ENCODE data around the gene TMEM100.
A peak's percentile ranks its signal among the peaks of the same experiment; 100 is the strongest.

Gene TMEM100

DNA sequence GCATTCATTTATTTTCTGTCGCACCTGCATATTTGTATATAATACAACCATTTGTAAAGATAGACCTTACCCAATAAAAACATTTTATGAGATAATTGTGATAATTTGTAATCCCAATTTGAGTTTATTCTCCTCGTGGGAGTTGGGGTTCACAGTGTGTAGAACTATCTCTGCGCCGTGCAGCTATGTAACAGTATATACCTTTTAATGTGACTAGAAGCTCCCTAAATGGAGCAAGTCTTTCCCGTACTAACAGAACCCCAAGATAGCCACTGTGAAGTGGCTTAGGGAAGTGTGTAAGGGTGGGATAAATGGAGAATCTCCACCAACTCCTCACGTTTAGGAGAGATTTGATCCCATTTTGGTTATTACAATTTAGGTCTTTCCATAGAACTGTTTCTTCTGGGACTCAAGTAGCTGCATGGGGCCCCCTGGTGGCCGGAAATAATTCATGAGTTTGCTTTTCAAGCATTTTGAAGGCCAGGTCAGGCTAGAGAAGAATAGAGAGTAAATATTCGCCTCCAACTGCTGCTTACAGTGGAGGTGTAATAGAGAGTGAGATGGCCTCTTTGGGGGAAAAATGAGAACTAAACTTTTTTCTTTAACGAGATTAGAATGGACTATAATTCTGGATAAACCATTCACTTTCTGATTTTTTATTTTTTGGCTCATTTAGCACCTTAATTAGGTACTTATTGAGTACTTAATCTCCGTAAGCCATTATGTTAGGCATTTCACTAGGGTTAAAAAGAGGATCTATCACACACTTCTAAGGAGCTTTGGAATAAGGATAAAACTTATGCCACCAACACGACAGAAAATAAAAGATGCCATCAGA is 4.5 kb downstream of the TMEM100 start:
- DNase-seq = peak; percentile 83

DNA sequence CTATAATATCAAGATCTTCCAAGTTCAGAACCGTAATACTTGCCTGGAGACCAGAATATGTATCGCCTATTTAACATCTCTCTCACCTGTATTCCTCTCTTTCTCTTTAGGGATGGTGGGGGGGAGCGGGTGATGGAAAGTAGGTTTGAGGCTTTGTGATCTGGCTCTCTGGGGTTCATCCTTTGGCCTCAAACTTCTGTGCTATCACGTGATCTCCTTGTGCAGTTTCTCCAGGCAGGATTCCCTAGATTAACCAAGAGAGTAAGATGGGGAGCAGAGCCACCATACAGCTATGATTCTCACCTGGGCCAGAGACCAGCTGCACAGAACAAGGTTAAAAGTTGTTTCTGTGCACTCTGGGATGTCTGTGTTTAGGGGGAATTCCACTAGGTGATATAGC is 5.2 kb downstream of the TMEM100 start:
- no peak for DNase-seq

DNA sequence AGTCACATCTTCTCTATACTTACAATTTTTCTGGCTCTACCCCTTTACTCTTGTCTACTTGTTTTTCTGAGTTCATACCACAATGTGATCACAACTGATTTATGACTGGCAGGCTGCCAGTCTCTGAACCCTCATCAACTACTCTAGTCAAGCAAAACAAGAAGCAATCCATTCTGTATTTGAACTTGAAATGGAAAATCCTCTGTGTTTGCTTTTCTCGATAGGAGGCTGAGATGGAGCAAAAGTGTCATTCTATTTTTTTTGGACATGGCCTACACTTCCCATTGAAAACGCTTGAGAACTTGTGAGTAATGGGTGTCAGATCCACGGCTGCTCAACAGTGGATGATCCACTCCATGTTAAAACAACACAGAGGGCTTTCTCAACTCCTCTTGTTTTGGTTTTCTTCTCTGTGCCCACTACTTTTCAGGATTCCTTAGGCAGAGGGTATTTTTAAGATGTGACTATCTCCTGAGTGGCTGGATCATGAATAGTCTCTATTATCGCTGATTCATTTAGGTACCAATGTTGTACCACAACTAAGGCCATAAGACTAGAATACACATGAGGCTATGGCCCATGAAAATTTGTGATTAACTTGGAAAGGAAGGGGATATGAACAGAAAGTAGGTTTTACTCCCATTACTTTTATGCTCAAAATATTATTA is 11.7 kb downstream of the TMEM100 start:
- peak; percentile 4 for DNase-seq

DNA sequence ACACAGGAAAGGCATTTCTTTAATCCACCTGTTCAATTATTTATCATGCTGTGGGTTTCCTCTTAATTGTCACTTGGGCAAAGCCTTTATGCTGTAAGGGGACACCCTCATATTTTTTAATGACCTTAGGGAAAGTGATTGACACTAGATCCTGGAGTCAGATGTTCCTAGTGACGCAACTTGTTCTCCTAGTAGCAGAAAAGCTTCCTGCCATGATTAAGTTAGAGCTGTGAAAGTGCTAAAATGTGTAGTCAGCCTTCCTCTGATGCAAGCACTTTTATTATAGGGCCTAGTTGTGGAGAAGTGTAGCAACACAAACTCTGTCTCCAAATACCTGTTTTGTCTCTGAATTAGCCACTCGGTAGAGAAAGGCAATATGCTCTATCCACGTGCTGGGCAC is 12.3 kb downstream of the TMEM100 start:
- no peak for DNase-seq

DNA sequence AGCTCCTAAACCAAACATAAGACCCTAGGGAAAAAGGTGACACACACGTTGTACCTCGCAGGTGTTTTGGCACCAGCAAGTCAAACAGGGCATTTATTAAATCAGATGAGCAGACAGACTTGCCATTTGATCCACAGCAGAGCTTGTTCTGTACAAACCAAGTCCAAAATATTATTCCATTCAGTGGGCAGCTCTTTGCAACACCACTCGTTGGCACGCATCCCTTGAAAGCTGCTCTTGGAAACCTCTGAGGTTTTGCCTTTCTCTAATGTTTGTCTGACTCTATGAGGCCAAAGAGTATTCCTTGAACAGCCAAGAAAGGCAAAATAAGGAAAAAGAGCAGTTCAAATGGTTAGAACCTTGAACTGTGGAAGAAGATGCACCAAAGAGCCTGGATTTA is 12.7 kb downstream of the TMEM100 start:
- DNase-seq = no peak

DNA sequence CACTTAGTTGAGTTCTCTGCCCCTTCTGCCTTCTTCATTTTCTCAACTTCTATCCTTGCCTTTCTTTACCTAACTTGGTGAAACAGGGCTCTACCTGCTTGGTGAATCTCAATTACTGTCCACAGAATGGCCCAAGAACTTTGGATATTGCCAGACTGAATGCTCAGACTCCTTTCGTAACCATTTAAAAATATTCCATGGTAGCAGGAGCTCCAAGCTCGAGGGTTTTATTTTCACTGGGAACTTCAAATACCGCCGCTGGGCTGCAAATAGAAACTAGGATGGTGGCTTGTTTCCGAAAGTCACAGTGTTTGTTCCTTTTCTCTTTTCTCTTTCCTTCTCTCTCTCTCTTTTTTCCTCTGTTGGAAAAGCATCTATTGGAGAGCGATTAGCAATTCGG is 13.2 kb downstream of the TMEM100 start:
- DNase-seq = no peak

DNA sequence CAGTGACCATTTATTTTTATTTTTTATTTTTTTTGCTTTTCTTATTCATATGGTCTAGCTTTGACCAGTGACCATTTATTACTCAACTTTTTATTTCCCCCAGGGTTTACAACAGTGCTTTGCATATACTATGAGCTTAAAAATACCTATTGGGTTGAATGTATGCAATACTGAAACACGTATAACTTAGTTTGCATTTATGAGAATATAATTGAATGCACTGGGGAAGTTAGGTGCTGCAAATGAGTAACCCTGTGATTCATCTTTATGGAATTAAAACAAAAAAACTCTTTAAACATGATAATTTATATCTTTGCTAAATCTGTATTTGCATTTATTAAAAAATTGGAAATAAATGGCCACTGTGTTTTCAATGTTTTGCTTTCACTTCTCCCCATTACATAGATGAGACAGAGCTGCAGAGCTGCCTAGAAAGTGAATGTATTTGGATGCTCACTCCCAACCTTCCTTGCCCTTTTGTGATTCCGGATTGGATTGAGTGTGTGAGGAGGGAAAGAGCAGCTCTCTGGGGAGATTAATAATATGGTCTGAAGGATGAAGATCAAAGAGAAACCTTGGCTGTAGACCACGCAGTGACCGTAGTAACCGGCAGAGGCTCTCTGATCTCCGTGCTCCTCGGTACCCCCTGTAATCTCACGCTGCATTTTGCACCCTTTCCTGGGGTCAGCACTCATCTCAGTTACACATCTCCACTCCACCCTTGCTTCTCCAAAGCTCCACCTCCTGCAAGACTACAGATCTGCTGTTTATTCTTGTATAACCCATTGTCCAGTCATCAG is 14.3 kb downstream of the TMEM100 start:
- no peak for DNase-seq

DNA sequence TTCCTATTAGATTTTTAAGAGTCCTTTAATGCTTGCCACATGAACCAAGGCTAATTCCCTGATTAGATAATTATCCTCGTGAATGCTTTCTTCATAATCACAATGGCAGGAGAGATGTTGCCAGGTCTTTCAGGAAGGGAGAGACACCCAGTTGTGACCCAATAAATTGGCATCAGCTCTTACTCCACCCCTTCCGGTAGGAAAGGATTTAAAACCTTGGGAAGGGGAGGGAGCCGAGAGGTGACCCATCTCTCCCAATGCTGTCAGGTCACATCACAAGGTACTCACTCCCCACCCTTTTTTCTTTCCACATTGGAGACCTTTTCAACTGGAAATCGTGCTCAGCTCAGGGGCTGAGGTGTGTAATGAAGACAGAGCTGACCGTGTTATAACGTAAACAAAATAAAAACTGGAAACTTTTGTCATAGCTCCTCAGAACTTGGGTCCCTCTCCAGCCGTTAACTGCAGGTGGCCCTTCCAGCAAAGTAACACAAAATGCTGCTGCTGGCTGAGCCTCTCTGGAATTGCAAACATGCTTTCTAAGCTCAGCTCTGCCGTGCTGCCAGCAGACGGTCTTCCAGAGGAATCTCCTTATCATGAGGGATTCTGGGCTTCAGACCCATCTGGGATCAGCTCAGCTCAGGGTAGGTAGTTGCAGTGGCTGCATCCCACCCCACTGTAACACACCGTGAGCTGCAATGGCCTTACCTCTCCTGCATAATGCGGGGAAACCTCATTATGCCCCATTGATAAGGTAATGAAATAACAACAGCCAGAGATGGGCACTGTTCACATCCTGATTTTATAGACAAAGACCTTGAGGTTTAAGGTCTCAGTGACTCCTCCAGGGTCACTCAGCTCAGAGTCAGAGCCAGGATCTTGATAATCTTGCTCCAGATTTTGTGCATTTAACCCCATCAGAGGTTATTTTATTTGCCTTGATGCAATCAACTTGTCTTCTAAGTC is 15.6 kb downstream of the TMEM100 start:
- DNase-seq = no peak

DNA sequence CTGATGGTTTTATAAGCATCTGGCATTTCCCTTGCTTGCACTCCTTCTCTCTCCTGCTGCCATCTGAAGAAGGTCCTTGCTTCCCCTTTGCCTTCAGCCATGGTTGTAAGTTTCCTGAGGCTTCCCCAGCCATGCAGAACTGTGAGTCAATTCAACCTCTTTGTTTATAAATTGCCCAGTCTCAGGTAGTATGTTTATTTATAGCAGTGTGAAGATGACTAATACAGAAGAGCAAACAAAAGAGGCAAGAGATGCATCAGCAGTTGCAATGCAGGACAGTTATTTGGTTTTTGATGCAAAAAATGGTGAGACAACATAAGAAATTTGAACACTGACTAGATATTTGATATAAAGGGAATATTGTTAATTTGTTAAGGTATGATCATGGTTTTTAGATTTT is 16.8 kb downstream of the TMEM100 start:
- DNase-seq = peak; percentile 88

DNA sequence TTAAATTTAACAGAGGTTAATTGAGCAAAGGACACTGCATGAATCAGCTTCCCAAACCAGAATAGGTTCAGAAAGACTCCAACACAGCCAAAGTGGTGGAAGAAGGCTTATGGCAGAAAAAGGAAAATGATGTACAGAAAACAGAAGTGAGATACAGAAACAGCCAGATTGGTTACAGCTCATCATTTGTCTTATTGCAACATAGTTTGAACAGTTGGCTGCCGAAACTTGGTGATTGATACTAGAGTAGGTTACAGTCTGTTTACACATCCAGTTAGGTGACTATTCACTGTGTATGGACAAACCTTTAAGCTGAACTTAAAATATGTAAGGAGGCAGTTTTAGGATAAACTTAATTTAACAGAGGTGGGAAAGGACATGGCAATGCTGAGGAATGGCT is 18.3 kb downstream of the TMEM100 start:
- no peak for DNase-seq

DNA sequence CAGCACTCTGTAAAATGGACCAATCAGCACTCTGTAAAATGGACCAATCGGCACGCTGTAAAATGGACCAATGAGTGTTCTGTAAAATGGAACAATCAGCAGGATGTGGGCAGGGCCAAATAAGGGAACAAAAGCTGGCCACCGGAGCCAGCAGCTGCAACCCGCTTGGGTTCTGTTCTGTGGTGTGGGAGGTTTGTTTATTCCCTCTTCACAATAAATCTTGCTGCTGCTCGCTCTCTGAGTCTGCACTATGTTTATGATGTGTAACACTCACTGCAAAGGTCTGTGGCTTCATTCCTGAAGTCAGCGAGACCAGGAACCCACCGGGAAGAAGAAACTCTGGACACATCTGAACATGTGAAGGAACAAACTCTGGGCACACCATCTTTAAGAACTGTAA is 20.5 kb downstream of the TMEM100 start:
- no peak for DNase-seq

DNA sequence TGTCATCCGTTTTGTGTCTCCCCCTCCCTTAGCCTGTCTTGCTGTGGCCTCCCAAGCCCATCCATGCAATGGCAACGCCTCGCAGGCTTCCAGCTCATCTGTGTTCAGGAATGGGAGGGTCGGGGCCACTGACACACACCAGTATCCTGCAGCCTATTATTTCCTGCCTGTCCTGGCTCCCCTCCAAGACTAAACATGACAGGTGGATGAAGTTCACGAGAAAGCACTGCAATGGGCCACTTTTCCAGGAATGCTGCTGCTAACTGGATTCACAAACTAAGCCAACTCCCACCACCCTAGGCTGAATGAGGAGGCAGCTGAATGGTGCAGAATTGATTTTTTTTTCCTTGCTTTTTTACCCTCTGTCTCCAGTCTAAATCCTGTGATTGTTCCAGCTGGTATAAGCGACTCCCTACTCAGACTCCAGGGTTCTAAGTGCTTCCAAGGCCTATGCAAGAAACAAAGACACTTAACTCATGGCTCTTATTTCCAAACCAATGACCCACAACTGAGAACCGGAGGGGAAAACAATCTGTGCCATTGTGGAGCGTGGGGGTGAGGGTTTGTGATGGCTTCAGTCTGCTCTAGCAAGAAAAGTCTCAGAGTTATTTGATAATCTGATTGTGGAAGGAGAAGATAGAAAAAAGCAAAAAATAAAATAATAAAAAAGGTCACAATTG is 23.3 kb downstream of the TMEM100 start:
- DNase-seq = peak; percentile 37

DNA sequence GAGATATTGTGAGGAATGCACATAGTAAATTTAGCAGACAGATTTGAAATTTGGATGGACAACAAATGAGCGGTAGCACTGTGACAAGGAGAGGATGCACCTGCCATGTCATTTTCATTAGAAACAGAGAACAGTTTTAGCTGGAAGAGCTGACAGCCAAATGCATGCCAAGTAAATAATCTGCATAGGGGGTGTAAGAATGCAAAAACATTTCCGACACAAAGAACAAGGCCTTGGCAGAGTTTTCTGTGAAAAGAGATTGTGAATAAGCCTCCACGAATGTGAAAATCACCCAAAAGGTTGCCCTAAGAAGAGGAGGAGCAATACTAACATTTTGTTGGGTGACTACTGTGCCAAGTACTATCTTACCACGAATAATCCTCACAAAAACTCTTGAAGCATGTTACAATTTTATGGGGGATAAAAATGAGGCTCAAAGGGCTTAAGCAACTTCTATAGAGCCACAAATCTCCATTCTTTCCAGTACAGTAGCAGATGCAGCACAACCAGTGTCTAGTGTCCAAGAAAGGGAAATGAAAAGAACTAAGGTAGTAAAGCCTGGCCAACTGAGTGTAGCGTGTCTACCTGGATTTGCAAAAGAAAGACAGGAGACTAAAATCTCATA is 28.3 kb downstream of the TMEM100 start:
- DNase-seq = no peak

DNA sequence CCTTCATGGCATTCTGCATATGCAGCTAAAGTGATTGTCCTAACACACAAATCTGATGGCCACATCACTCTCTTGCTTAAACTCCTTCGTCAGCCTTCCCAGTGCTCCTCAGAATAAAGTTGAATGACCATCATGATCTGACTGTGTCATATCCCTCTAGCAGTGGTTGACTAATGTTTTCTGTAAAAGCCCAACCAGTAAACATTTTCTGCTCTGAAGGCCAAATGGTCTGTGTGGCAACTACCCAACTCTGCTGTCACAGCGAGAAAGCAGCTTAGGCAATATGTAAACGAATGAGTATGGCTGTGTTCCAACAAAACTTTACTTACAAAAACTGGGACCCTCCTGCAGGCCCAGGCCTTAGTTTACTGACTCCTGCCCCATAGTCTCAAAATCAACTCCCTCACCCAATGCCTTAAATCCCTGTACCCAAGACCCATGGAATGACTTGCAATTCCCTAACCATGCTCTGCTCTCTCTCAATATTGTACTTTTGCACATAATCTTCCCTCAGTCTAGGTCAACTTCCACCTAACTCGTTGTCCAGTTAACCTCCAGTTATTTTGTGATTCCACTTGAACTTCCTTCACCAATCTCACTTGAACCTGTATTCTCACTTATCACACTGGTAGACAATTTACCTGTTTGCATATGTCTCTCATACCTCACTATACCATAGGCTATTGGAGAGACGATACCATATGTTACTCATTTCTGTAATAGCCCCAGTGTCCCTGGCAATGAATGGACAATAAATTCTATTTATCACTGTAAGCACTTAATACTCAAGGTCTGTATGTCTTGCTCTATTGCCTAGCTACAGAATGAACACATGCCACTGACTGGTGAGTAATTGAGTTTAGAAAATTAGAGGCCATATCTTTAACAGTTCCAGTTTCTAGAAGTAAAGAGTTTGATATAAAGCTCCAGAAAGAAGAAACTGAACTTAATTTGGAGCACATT is 29.1 kb downstream of the TMEM100 start:
- DNase-seq = no peak

DNA sequence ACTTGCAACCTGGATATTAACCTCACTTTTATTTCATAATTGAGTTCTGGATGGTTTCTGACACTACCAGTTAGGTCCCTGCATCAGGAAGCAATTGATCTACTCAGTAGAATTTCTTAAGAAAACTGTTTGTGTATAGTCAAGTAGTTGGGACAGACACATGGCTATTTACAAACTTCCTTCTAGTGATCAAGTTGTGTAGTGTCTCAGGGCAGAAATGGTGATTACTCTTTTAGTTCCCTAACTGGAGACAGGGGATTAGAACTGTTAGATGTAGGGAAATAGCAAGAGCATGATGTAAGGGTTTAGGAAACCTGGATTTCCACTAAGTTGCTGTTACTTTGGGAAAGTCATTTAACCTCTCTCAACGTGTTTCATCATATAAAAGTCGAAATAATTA is 30.4 kb downstream of the TMEM100 start:
- no peak for DNase-seq

DNA sequence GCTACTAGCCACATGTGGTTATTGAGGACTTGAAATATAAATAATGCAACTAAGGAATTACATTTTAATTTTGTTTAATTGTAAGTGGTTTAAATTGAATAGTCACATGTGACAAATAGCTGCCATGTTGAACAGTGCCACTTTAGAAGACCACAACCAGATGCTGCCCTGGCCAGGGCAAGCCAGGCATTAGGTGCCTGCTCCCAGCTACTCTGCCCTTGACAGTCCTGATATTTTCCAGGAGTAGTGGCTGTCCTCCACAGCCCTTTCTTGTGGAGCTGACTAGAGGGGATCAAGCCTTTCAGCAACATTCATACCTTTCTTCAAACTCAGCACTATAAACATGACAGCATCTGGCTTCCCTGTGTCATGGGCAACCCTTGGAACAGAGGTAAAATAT is 31.0 kb downstream of the TMEM100 start:
- no peak for DNase-seq

DNA sequence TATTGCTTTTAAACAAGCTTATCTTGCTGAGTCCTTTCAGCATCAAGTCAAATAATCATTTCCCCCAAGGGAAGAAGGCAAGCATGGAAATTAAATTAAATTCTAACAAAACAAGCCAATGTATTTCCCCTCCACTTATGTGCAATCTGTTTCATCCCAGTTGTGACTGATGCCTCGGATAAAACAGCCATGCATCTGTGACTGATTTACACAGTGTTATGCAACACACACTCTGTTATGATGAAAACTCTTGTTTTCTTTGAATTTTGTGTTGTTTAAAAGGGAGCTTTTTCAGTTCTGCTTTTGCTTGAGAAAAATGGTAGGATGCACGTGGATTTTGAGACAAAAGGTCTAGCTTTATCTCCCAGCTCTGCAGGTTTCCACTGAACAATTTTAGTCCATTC is 32.6 kb downstream of the TMEM100 start:
- DNase-seq = no peak

DNA sequence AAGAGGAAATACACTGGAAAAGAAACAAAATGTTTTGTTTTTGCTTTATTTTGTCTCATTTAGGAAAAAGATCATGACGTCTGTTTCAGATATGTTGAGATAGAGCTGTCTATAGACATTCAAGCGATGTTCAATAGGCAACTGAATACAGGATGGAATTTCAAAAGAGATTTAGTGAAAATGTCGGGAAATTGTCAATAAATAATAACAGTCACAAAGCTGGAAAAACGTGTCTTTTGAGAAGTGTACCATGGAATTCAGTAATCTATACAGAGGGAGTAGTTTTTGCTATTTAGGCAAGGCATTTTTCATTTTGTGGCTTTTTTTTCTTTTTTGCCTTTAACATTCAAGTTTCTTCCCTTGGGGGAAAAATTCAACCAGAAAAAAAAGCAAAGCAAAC is 33.0 kb downstream of the TMEM100 start:
- no peak for DNase-seq

DNA sequence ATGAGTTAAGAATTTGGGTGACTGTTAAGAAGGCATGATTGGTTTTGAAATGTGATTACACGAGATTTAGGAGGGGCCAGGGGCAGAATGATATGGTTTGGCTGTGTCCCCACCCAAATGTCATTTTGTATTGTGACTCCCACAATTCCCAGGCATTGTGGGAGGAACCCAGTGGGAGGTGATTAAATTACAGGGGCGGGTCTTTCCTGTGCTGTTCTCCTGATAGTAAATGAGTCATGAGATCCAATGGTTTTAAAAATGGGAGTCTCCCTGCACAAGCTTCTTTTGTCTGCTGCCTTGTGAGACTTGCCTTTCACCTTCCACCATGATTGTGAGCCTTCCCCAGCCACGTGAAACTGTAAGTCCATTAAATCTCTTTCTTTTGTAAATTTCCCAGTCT is 34.6 kb downstream of the TMEM100 start:
- no peak for DNase-seq

DNA sequence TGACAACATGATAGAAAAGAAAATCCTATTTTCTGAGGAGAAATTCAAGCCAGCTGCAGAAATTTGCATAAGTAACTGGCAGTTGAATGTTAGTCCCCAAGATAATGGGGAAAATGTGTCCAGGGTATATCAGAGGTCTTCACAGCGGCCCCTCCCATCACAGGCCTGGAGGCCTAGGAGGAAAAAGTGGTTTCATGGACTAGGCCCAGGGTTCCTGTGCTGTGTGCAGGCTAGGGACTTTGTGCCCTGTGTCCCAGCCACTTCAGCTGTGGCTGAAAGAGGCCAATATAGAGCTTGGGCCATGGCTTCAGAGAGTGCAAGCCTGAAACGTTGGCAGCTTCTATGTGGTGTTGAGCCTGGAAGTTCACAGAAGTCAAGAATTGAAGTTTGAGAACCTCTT is 35.6 kb downstream of the TMEM100 start:
- no peak for DNase-seq
